ENCODE data around the gene PVALB.

DNA sequence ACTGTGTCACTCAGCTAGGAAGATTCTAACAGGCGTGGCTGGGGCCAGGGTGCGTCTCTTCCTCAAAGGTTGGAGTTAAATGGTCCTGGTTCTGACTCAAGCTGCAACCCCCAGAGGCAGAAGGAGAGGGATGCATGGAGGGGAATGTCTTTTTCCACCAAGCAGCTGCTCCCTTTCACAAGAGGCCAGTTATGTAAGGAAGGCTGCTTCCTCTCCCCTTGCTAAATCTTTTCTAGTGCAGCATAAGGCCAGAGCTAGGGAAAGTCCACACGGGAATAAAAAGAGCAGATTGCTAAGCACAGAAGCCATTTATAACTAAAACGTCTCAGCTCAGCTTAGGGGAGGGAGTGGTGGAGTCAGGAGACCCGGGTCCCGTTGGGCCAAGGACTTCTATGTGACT is 10.0 kb downstream of the PVALB start:
- TF ChIP-seq HOXA7 (CRISPR knock-in tag; IDR thresholded peaks at IDR 0.05; ENCODE audit: borderline replicate concordance) = no peak
- TF ChIP-seq ZBTB8A (tag by site-specific recombination; IDR thresholded peaks at IDR 0.05) = no peak
- no peak for TF ChIP-seq ZBTB1 (tag by site-specific recombination; IDR thresholded peaks at IDR 0.05)
- TF ChIP-seq, protein P1, sequence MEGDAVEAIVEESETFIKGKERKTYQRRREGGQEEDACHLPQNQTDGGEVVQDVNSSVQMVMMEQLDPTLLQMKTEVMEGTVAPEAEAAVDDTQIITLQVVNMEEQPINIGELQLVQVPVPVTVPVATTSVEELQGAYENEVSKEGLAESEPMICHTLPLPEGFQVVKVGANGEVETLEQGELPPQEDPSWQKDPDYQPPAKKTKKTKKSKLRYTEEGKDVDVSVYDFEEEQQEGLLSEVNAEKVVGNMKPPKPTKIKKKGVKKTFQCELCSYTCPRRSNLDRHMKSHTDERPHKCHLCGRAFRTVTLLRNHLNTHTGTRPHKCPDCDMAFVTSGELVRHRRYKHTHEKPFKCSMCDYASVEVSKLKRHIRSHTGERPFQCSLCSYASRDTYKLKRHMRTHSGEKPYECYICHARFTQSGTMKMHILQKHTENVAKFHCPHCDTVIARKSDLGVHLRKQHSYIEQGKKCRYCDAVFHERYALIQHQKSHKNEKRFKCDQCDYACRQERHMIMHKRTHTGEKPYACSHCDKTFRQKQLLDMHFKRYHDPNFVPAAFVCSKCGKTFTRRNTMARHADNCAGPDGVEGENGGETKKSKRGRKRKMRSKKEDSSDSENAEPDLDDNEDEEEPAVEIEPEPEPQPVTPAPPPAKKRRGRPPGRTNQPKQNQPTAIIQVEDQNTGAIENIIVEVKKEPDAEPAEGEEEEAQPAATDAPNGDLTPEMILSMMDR (tag by site-specific recombination; IDR thresholded peaks at IDR 0.05) = no peak
- TF ChIP-seq, protein P2, sequence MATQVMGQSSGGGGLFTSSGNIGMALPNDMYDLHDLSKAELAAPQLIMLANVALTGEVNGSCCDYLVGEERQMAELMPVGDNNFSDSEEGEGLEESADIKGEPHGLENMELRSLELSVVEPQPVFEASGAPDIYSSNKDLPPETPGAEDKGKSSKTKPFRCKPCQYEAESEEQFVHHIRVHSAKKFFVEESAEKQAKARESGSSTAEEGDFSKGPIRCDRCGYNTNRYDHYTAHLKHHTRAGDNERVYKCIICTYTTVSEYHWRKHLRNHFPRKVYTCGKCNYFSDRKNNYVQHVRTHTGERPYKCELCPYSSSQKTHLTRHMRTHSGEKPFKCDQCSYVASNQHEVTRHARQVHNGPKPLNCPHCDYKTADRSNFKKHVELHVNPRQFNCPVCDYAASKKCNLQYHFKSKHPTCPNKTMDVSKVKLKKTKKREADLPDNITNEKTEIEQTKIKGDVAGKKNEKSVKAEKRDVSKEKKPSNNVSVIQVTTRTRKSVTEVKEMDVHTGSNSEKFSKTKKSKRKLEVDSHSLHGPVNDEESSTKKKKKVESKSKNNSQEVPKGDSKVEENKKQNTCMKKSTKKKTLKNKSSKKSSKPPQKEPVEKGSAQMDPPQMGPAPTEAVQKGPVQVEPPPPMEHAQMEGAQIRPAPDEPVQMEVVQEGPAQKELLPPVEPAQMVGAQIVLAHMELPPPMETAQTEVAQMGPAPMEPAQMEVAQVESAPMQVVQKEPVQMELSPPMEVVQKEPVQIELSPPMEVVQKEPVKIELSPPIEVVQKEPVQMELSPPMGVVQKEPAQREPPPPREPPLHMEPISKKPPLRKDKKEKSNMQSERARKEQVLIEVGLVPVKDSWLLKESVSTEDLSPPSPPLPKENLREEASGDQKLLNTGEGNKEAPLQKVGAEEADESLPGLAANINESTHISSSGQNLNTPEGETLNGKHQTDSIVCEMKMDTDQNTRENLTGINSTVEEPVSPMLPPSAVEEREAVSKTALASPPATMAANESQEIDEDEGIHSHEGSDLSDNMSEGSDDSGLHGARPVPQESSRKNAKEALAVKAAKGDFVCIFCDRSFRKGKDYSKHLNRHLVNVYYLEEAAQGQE (tag by site-specific recombination; IDR thresholded peaks at IDR 0.05) = no peak
- no peak for TF ChIP-seq ZNF114 (tag by site-specific recombination; IDR thresholded peaks at IDR 0.05)
- TF ChIP-seq TCF7L2 (IDR thresholded peaks at IDR 0.05; ENCODE audit: borderline replicate concordance, low read depth, low read length) = no peak
- TF ChIP-seq, protein P3, sequence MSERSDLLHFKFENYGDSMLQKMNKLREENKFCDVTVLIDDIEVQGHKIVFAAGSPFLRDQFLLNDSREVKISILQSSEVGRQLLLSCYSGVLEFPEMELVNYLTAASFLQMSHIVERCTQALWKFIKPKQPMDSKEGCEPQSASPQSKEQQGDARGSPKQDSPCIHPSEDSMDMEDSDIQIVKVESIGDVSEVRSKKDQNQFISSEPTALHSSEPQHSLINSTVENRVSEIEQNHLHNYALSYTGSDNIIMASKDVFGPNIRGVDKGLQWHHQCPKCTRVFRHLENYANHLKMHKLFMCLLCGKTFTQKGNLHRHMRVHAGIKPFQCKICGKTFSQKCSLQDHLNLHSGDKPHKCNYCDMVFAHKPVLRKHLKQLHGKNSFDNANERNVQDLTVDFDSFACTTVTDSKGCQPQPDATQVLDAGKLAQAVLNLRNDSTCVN (tag by site-specific recombination; optimal IDR thresholded peaks at IDR 0.05) = no peak
- TF ChIP-seq, protein P4, sequence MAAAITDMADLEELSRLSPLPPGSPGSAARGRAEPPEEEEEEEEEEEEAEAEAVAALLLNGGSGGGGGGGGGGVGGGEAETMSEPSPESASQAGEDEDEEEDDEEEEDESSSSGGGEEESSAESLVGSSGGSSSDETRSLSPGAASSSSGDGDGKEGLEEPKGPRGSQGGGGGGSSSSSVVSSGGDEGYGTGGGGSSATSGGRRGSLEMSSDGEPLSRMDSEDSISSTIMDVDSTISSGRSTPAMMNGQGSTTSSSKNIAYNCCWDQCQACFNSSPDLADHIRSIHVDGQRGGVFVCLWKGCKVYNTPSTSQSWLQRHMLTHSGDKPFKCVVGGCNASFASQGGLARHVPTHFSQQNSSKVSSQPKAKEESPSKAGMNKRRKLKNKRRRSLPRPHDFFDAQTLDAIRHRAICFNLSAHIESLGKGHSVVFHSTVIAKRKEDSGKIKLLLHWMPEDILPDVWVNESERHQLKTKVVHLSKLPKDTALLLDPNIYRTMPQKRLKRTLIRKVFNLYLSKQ (tag by site-specific recombination; IDR thresholded peaks at IDR 0.05; ENCODE audit: borderline replicate concordance) = no peak
- TF ChIP-seq ZNF510 (tag by site-specific recombination; IDR thresholded peaks at IDR 0.05; ENCODE audit: insufficient replicate concordance) = no peak
- TF ChIP-seq, protein P5, sequence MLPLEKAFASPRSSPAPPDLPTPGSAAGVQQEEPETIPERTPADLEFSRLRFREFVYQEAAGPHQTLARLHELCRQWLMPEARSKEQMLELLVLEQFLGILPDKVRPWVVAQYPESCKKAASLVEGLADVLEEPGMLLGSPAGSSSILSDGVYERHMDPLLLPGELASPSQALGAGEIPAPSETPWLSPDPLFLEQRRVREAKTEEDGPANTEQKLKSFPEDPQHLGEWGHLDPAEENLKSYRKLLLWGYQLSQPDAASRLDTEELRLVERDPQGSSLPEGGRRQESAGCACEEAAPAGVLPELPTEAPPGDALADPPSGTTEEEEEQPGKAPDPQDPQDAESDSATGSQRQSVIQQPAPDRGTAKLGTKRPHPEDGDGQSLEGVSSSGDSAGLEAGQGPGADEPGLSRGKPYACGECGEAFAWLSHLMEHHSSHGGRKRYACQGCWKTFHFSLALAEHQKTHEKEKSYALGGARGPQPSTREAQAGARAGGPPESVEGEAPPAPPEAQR (tag by site-specific recombination; IDR thresholded peaks at IDR 0.05) = no peak
- no peak for TF ChIP-seq ZNF843 (tag by site-specific recombination; IDR thresholded peaks at IDR 0.05)
- no peak for TF ChIP-seq ZFP3 (tag by site-specific recombination; IDR thresholded peaks at IDR 0.05; ENCODE audit: low read depth)
- TF ChIP-seq ZNF274 (IDR thresholded peaks at IDR 0.05; ENCODE audit: low read length) = no peak
- TF ChIP-seq ZNF274 (tag by site-specific recombination; IDR thresholded peaks at IDR 0.05; ENCODE audit: borderline replicate concordance) = no peak

Data from HEK293 (cell line).